Measurements from ENCODE around the gene SLC15A5.

Gene SLC15A5

DNA sequence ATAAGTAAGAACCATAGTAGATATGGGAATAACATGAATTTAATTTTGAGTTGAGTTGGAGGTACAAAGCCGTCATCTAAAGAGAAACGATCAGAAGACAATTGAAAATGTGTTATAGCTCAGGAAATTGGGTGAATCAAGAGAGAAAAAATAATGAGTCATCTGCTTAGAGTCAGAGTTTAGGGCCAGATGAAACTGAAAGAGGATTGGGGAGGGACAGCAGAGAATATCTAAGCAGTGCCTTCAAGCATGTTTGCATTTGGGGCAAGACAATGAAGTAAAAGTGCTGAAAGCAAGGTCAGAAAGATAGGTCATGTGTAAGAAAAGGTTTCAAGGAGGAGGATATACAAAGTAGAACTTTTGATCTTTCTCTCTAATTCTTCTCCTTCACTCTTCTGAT is 49.4 kb downstream of the SLC15A5 start:
- TF ChIP-seq, protein P1, sequence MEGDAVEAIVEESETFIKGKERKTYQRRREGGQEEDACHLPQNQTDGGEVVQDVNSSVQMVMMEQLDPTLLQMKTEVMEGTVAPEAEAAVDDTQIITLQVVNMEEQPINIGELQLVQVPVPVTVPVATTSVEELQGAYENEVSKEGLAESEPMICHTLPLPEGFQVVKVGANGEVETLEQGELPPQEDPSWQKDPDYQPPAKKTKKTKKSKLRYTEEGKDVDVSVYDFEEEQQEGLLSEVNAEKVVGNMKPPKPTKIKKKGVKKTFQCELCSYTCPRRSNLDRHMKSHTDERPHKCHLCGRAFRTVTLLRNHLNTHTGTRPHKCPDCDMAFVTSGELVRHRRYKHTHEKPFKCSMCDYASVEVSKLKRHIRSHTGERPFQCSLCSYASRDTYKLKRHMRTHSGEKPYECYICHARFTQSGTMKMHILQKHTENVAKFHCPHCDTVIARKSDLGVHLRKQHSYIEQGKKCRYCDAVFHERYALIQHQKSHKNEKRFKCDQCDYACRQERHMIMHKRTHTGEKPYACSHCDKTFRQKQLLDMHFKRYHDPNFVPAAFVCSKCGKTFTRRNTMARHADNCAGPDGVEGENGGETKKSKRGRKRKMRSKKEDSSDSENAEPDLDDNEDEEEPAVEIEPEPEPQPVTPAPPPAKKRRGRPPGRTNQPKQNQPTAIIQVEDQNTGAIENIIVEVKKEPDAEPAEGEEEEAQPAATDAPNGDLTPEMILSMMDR (IDR thresholded peaks at IDR 0.05; ENCODE audit: low read depth, low read length): no peak
- no peak for DNase-seq (ENCODE audit: low read depth, low spot score)
- in situ Hi-C loops (cut with HindIII; ENCODE audit: low sequenced_read_pairs): no loop called here
- no peak overlapping the region for H3K4me3 ChIP-seq (ENCODE audit: low read depth, low read length)

GRCh38 chr12:16225692-16226091 is 51.8 kb downstream of the SLC15A5 start:
- in situ Hi-C loops (cut with HindIII; ENCODE audit: low sequenced_read_pairs): no loop called here
- DNase-seq (ENCODE audit: low read depth, low spot score): no peak
- H3K4me3 ChIP-seq (ENCODE audit: low read depth, low read length): no peak overlapping the region
- TF ChIP-seq, protein P1 (IDR thresholded peaks at IDR 0.05; ENCODE audit: low read depth, low read length): no peak

GRCh38 chr12:16224196-16224595 is 53.3 kb downstream of the SLC15A5 start:
- TF ChIP-seq, protein P1 (IDR thresholded peaks at IDR 0.05; ENCODE audit: low read depth, low read length): no peak
- no peak for DNase-seq (ENCODE audit: low read depth, low spot score)
- no peak overlapping the region for H3K4me3 ChIP-seq (ENCODE audit: low read depth, low read length)
- in situ Hi-C loops (cut with HindIII; ENCODE audit: low sequenced_read_pairs): no loop called here

GRCh38 chr12:16221776-16222175 is 55.7 kb downstream of the SLC15A5 start:
- no peak overlapping the region for H3K4me3 ChIP-seq (ENCODE audit: low read depth, low read length)
- in situ Hi-C loops (cut with HindIII; ENCODE audit: low sequenced_read_pairs): no loop called here
- TF ChIP-seq, protein P1 (IDR thresholded peaks at IDR 0.05; ENCODE audit: low read depth, low read length): no peak
- DNase-seq (ENCODE audit: low read depth, low spot score): no peak

DNA sequence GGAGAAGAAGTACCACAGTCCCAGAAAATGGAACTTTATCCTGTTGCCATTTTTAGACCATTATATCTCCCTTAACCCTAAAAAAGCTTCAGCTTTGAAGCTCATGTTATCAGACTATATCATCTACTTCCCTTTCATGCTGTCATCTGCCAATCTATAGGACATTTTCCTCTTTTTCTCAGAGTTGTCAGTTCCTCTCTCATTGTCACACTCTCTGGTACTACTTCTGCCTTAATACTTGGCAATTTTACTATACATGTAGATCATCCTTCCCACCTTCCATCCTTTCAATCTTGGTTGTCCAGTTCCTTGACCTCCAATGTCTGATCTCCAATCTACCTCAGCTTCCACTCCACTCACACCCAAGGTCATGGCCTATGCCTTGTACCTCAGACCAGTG is 57.4 kb downstream of the SLC15A5 start:
- TF ChIP-seq, protein P1 (IDR thresholded peaks at IDR 0.05; ENCODE audit: low read depth, low read length): no peak
- in situ Hi-C loops (cut with HindIII; ENCODE audit: low sequenced_read_pairs): no loop called here
- no peak for DNase-seq (ENCODE audit: low read depth, low spot score)
- H3K4me3 ChIP-seq (ENCODE audit: low read depth, low read length): no peak overlapping the region

DNA sequence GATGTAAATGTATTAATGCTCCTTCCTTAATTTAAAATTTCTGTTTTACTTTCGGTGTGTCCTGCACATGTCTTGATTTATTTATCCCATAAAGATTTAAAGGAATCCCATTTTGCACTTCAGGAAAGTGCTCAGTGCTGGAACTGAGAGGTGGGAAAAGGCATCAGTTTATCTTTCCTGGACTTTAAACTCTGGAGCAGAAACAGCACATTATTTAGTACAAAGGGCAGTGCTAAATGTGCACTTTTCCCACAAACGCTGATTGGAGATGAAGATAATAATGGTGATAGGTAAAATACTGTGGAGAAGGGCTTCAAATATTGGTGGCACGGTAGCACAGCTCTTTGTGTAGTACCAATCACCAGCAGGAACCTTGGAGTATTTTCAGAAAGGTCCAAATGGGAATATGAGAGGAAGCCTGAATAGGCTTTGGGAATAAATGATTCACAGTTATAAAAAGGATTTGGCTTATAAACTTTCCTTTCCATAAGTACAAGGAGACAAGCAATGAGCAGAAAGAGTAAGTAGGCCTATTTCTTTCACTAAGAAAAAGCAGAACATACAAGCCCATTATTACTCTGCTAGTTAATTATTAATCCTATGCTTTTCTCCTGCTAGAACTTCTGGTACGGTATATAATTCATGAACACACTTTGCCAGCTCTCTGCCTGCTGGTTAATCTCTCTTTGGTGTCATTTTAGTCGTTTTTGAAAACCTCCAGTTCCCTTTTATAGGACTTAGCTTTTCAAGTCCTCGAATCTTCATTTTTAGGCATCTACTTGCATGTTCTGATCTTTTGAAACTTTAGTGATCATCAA is 58.3 kb downstream of the SLC15A5 start:
- DNase-seq (ENCODE audit: low read depth, low spot score): no peak
- TF ChIP-seq, protein P1 (IDR thresholded peaks at IDR 0.05; ENCODE audit: low read depth, low read length): no peak
- in situ Hi-C loops (cut with HindIII; ENCODE audit: low sequenced_read_pairs): no loop called here
- no peak overlapping the region for H3K4me3 ChIP-seq (ENCODE audit: low read depth, low read length)

Data from astrocyte of the spinal cord (primary cell).